Neural cell (in vitro differentiated cells): ENCODE measurements around the gene PLA2G3. TPM values are rescaled to one million over a fixed set of nuclear protein-coding genes. Genes with fewer than 3 reads are reported as not detected.

Experiments
- H2AFZ ChIP-seq: fragments of 200-600, 300-800 bp; sonication (generic), shearing (Covaris generic); 2 replicates; pipeline ENCODE4 v1.6.0; 2014; ENCODE audit warnings: low read depth, mild to moderate bottlenecking, antibody characterized with exemption, low read length, moderate library complexity
- H3F3A ChIP-seq: fragments of 200-600 bp; shearing (Covaris generic); 2 replicates; pipeline ENCODE4 v1.6.1; 2016; ENCODE audit warnings: mild to moderate bottlenecking, moderate library complexity, mixed read lengths, antibody characterized with exemption, low read length; ENCODE audit not compliant: insufficient read depth, poor library complexity, severe bottlenecking
- H3K27ac ChIP-seq: fragments of 200-600, 300-800 bp; sonication (generic), shearing (Covaris generic); 2 replicates; pipeline ENCODE4 v1.5.1; 2014; ENCODE audit warnings: mild to moderate bottlenecking, low read length, moderate library complexity
- H3K27me3 ChIP-seq: fragments of 300-800, 200-600 bp; sonication (generic), shearing (Covaris generic); 2 replicates; pipeline ENCODE4 v1.6.0; 2014; ENCODE audit warnings: mild to moderate bottlenecking, low read depth, low read length, moderate library complexity; ENCODE audit not compliant: insufficient read depth
- H3K36me3 ChIP-seq: fragments of 300-800, 200-600 bp; sonication (generic), shearing (Covaris generic); 2 replicates; pipeline ENCODE4 v1.5.1; 2014; ENCODE audit warnings: mild to moderate bottlenecking, antibody characterized with exemption, low read length, moderate library complexity; ENCODE audit not compliant: insufficient read depth
- H3K4me2 ChIP-seq: fragments of 300-800, 200-600 bp; sonication (generic), shearing (Covaris generic); 2 replicates; pipeline ENCODE4 v1.6.0; 2014; ENCODE audit warnings: mild to moderate bottlenecking, low read length
- H3K4me3 ChIP-seq: fragments of 300-800, 200-600 bp; sonication (generic), shearing (Covaris generic); 2 replicates; pipeline ENCODE4 v1.5.1; 2014; ENCODE audit warnings: mild to moderate bottlenecking, low read length, moderate library complexity
- H3K79me2 ChIP-seq: fragments of 200-600 bp; shearing (Covaris generic); replicated peaks from 2 replicates; pipeline ENCODE4 v1.6.0; 2014; ENCODE audit warnings: mild to moderate bottlenecking, low read length, moderate library complexity; ENCODE audit not compliant: insufficient read depth
- H3K9ac ChIP-seq: fragments of 300-800, 200-600 bp; sonication (generic), shearing (Covaris generic); 2 replicates; pipeline ENCODE4 v1.6.1; 2016; ENCODE audit warnings: mild to moderate bottlenecking, low read length, mixed read lengths
- H3K9me2 ChIP-seq: fragments of 200-600 bp; shearing (Covaris generic); 2 replicates; pipeline ENCODE4 v1.6.1; 2016; ENCODE audit warnings: mild to moderate bottlenecking, low read length, mixed read lengths; ENCODE audit not compliant: insufficient read depth
- H3K9me3 ChIP-seq: fragments of 200-600, 300-800 bp; sonication (generic), shearing (Covaris generic); 2 replicates; pipeline ENCODE4 v1.6.1; 2016; ENCODE audit warnings: mild to moderate bottlenecking, mixed run types, low read length, moderate library complexity, mixed read lengths
- H4K20me1 ChIP-seq: fragments of 200-600 bp; shearing (Covaris generic); 2 replicates; pipeline ENCODE4 v1.6.1; 2016; ENCODE audit warnings: mild to moderate bottlenecking, mixed run types; ENCODE audit not compliant: insufficient read depth
- CTCF ChIP-seq: fragments of 450-650 bp; IDR thresholded peaks from 2 replicates; pipeline ENCODE4 v1.5.1; 2014; ENCODE audit warnings: antibody characterized with exemption, mild to moderate bottlenecking, moderate library complexity; ENCODE audit not compliant: poor library complexity, severe bottlenecking
- EP300 ChIP-seq: fragments of 450-650 bp; conservative IDR thresholded peaks from 2 replicates; pipeline ENCODE4 v1.6.1; 2014; ENCODE audit warnings: antibody characterized with exemption, mild to moderate bottlenecking, moderate library complexity; ENCODE audit not compliant: poor library complexity, severe bottlenecking
- EZH2 ChIP-seq: fragments of 200-600, 300-800 bp; shearing (Covaris generic), sonication (generic); IDR thresholded peaks from 2 replicates; pipeline ENCODE4 v1.6.1; 2014; ENCODE audit warnings: antibody characterized with exemption, low read length, borderline replicate concordance, mild to moderate bottlenecking; ENCODE audit not compliant: insufficient read depth, poor library complexity, severe bottlenecking
- MXI1 ChIP-seq: fragments of 450-650 bp; conservative IDR thresholded peaks from 2 replicates; pipeline ENCODE4 v1.6.1; 2014; ENCODE audit warnings: antibody characterized with exemption, mild to moderate bottlenecking; ENCODE audit not compliant: poor library complexity, severe bottlenecking
- POLR2AphosphoS5 ChIP-seq: IDR thresholded peaks from 2 replicates; pipeline ENCODE4 v1.6.1; 2012
- RAD21 ChIP-seq: fragments of 450-650 bp; conservative IDR thresholded peaks from 2 replicates; pipeline ENCODE4 v1.6.1; 2014; ENCODE audit warnings: antibody characterized with exemption, mild to moderate bottlenecking, moderate library complexity
- REST ChIP-seq: IDR thresholded peaks from 2 replicates; pipeline ENCODE4 v1.6.1; 2012; ENCODE audit warnings: borderline replicate concordance
- SMC3 ChIP-seq: fragments of 450-650 bp; conservative IDR thresholded peaks from 2 replicates; pipeline ENCODE4 v1.6.1; 2014; ENCODE audit warnings: antibody characterized with exemption, mild to moderate bottlenecking, moderate library complexity; ENCODE audit not compliant: poor library complexity
- TAF1 ChIP-seq: IDR thresholded peaks from 2 replicates; pipeline ENCODE4 v1.6.1; 2012; ENCODE audit warnings: low read depth
- polyA plus RNA-seq: library from polyadenylated mRNA; depleted of rRNA; stranded (reverse); fragments of >200 nt; gene quantifications from 2 replicates; pipeline ENCODE4 v1.2.3, GENCODE V29; 2014

PLA2G3 gene
- polyA plus RNA-seq, 1 donor from 2014 or later, result not detected

- no peaks in the 10 kb centered on the region for H3K36me3 ChIP-seq
- no peak overlapping the region for H3K27ac ChIP-seq
- H3K9me3 ChIP-seq, result no peaks in the 10 kb centered on the region
- no peaks in the 10 kb centered on the region for H4K20me1 ChIP-seq
- no peak overlapping the region for H3K4me3 ChIP-seq
- H3K4me2 ChIP-seq, result no peak overlapping the region
- no peaks in the 10 kb centered on the region for H3F3A ChIP-seq
- H3K27me3 ChIP-seq, result peaks cover 13% of the 10 kb centered on the region
- H3K79me2 ChIP-seq, result no peaks in the 10 kb centered on the region
- TF ChIP-seq MXI1 (no peak), REST (no peak), POLR2AphosphoS5 (no peak), CTCF (peak; percentile 80), TAF1 (no peak), EP300 (no peak), EZH2 (no peak), SMC3 (peak; percentile 76), RAD21 (peak; percentile 76)
- H3K9ac ChIP-seq, result no peak overlapping the region
- no peaks in the 10 kb centered on the region for H3K9me2 ChIP-seq
- H2AFZ ChIP-seq, result no peak overlapping the region
Measured at GRCh38 chr22:31089160-31090100, 50.9 kb downstream of the PLA2G3 start.

GRCh38 chr22:31088233-31088986 is 51.9 kb downstream of the PLA2G3 start:
- no peaks in the 10 kb centered on the region for H3K9me3 ChIP-seq
- no peaks in the 10 kb centered on the region for H3F3A ChIP-seq
- H3K4me3 ChIP-seq, result no peak overlapping the region
- H3K27ac ChIP-seq, result no peak overlapping the region
- no peak overlapping the region for H3K9ac ChIP-seq
- H3K27me3 ChIP-seq, result peaks cover 24% of the 10 kb centered on the region
- no peak overlapping the region for H3K4me2 ChIP-seq
- TF ChIP-seq TAF1 (no peak), CTCF (no peak), SMC3 (no peak), POLR2AphosphoS5 (no peak), EP300 (no peak), RAD21 (no peak)
- H3K79me2 ChIP-seq, result no peaks in the 10 kb centered on the region
- no peaks in the 10 kb centered on the region for H3K9me2 ChIP-seq
- no peaks in the 10 kb centered on the region for H3K36me3 ChIP-seq
- H2AFZ ChIP-seq, result no peak overlapping the region
- no peaks in the 10 kb centered on the region for H4K20me1 ChIP-seq
